ENCODE results near the gene TTC8.

The TTC8 gene

DNA sequence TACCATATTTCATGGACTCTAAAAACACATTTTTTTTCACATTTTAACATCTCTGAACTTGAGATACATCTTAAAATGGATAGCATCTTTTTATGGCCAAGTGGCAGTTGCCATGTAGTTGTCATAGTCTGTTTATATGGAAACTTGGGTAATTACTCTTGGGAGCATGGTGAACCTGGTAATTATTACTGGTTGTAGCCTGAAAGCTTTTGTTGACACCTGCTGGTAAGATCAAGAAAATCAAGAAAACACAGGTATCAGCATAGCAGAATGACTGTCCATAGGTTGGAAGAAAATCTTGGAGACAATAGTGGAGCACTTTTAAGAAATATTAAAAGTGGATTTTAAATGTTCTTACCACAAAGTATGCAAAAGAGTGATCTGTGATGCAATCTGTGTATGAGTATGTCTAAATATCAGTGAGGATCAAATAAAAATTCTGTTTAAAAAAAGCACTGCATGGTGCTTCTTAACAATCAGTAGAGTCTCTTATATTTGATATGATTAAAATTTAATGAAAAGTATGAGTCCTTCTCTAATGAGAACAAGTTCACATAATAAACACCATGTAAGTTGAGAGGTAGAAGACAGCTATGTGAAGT lies 44.2 kb downstream of the TTC8 start:
- H3K9me3 Mint-ChIP-seq (ENCODE audit: low read depth) = no peaks in the 10 kb centered on the region
- no peaks in the 10 kb centered on the region for H3K27me3 Mint-ChIP-seq
- H3K36me3 Mint-ChIP-seq = peaks cover 4% of the 10 kb centered on the region
- H3K4me3 Mint-ChIP-seq = no peak overlapping the region
- no peaks in the 10 kb centered on the region for H3K4me1 Mint-ChIP-seq (ENCODE audit: low read depth)
- no peak overlapping the region for H3K27ac Mint-ChIP-seq

DNA sequence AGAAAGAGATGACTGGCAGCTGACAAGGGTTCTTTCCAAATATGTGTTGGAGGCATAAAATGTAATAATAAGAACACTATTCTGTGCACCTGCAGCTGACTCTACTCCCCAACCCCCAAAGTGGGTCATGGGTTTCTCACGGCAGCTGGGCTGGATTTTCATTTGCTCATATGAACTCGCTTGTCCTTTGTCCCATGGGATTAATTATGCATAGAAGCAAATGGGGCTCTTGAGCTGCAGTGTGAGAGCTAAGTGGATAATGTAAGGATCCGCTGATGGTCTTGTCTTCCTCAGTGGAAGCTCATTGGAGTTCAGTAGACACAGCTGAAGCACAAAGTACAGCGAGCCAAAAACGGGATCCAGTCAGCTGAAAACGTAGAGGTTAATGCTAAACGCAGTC lies 46.3 kb downstream of the TTC8 start:
- no peak overlapping the region for H3K4me3 Mint-ChIP-seq
- no peaks in the 10 kb centered on the region for H3K27me3 Mint-ChIP-seq
- H3K36me3 Mint-ChIP-seq = peaks cover 4% of the 10 kb centered on the region
- H3K27ac Mint-ChIP-seq = no peak overlapping the region
- H3K4me1 Mint-ChIP-seq (ENCODE audit: low read depth) = no peaks in the 10 kb centered on the region
- H3K9me3 Mint-ChIP-seq (ENCODE audit: low read depth) = no peaks in the 10 kb centered on the region

DNA sequence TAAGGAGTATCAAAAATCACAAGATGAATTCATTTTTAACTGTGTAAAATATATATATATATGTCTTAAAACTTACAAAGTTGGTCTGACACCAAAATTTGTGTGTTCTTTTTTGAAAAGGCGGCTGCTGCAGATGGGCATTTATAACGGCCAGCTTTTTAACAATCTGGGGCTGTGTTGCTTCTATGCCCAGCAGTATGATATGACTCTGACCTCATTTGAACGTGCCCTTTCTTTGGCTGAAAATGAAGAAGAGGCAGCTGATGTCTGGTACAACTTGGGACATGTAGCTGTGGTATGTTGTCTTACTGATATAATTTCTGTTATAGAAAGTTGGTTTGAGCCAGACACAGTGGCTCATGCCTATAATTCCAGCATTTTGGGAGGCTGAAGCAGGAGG lies 47.0 kb downstream of the TTC8 start:
- H3K4me1 Mint-ChIP-seq (ENCODE audit: low read depth) = no peaks in the 10 kb centered on the region
- H3K27me3 Mint-ChIP-seq = no peaks in the 10 kb centered on the region
- H3K4me3 Mint-ChIP-seq = no peak overlapping the region
- no peak overlapping the region for H3K27ac Mint-ChIP-seq
- peaks cover 4% of the 10 kb centered on the region for H3K36me3 Mint-ChIP-seq
- no peaks in the 10 kb centered on the region for H3K9me3 Mint-ChIP-seq (ENCODE audit: low read depth)

DNA sequence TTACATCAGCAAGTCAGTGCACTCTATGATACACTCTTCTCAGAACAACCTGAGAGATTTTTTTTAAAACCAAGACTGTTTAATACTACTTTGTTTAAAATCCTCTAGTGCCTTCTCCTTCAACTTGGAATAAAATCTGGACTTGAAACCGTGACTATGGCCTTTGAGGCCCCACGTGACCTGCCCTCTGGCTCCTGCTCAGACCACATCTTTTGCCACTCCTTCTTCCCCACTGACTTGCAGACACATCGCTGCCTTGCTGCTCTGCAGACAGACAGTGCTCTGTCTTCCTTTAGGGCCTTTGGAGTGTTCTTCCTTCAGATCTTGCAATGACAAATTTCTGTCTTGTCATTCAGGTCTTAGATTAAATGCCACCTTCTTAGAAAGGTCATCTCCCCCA lies 48.5 kb downstream of the TTC8 start:
- no peaks in the 10 kb centered on the region for H3K27me3 Mint-ChIP-seq
- H3K9me3 Mint-ChIP-seq (ENCODE audit: low read depth) = no peaks in the 10 kb centered on the region
- no peak overlapping the region for H3K4me3 Mint-ChIP-seq
- no peak overlapping the region for H3K27ac Mint-ChIP-seq
- H3K4me1 Mint-ChIP-seq (ENCODE audit: low read depth) = peaks cover 4% of the 10 kb centered on the region
- H3K36me3 Mint-ChIP-seq = peaks cover 6% of the 10 kb centered on the region

DNA sequence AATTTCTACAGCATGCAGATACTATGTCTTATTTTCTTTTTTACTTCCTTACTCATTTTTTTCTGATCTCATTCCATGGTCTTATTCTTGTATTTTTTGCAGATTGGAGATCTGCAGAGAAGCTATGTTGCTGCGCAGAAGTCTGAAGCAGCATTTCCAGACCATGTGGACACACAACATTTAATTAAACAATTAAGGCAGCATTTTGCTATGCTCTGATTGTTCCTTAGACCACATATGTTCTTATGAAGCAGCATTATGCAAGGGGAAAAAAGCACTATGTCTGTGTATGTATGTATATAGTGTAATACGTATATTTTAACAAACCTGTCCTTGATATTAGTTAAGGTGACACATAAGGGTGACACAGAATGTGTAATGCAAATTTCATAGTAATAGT lies 52.7 kb downstream of the TTC8 start:
- H3K27ac Mint-ChIP-seq = no peak overlapping the region
- H3K4me1 Mint-ChIP-seq (ENCODE audit: low read depth) = peaks cover 4% of the 10 kb centered on the region
- no peaks in the 10 kb centered on the region for H3K27me3 Mint-ChIP-seq
- H3K4me3 Mint-ChIP-seq = no peak overlapping the region
- H3K9me3 Mint-ChIP-seq (ENCODE audit: low read depth) = peaks cover 11% of the 10 kb centered on the region
- H3K36me3 Mint-ChIP-seq = peaks cover 29% of the 10 kb centered on the region

DNA sequence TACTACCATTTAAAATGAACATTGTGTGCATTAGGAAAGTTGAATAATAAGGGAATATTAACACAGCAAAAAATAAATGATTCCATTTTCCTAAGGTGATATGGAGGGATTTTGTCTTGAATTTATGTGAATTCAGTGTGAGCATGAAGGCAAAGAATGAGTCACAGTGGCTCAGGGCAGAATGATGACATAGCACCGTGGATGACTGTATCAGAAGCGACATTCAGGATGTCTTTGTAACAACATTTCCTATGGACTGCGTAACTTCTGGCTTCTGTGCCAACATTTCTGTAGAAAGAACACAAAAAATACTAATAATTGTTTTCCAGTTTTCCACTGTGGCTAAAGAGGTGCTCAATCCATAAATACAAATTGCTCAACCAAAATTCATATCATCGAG lies 54.6 kb downstream of the TTC8 start:
- peaks cover 33% of the 10 kb centered on the region for H3K36me3 Mint-ChIP-seq
- H3K4me1 Mint-ChIP-seq (ENCODE audit: low read depth) = peaks cover 4% of the 10 kb centered on the region

DNA sequence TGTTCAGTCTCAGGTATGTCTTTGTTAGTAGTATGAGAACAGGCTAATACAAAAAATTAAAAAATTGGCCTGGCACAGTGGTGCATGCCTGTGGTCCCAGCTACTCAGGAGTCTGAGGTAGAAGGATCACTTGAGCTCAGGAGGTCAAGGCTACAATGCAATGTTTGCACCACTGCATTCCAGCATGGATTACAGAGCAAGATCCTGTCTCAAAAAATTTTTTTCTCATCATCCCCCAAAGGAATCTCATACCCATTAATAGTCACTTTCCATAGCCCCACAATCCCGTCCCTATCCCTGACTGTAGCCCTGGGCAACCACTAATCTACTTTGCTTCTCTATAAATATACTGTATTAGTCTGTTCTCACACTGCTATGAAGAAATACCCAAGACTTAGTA lies 57.8 kb downstream of the TTC8 start:
- Mint-ChIP-seq H3K9me3 (ENCODE audit: low read depth) (peaks cover 18% of the 10 kb centered on the region), H3K4me3 (no peak overlapping the region), H3K36me3 (peaks cover 33% of the 10 kb centered on the region), H3K27ac (no peak overlapping the region), H3K4me1 (ENCODE audit: low read depth) (peaks cover under 1% of the 10 kb centered on the region), H3K27me3 (peaks cover 5% of the 10 kb centered on the region)

More for the DNA sequence above, 54.6 kb downstream of the TTC8 start:
- Mint-ChIP-seq H3K27me3 (no peaks in the 10 kb centered on the region), H3K4me3 (no peak overlapping the region), H3K27ac (no peak overlapping the region), H3K9me3 (ENCODE audit: low read depth) (peaks cover 18% of the 10 kb centered on the region)

DNA sequence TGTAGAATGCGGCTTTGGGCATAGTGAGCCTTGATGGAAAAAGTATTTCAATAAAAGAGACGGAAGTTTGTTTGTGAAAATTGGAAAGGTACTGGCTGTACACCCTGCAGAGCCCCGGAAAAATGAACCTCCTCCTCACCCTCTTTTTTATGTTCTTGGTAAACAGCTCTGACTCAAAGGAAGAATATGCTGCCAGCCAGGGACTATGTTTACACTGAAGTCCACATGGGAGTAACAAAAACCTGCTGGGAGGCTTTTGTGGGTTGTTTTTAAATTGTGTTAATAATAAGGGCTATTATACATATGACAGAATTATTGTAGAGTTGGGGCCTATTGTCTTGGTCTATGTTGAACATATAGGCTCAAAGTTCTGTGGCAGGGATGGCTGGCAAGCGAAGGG lies 70.7 kb downstream of the TTC8 start:
- H3K27ac Mint-ChIP-seq = no peak overlapping the region

DNA sequence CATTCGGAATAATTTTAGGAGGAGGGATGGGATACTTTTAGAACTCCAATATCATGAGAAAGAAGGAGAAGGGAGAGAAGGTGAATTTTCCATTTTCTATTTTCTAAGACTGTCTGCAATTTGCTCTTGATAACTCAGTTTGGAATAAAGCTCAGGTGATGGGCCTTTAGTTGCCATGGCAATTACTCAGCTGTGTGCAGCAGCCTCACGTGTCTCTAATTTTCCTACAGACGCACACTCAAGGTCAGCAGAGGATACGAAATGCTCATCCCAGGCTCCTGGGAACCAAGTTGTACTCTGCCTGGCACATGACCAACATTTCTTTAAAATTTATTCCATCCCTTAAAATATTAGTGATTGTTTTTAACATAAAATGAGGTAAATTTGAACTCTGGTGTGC lies 76.7 kb downstream of the TTC8 start:
- Mint-ChIP-seq H3K27me3 (peaks cover 12% of the 10 kb centered on the region), H3K9me3 (ENCODE audit: low read depth) (no peaks in the 10 kb centered on the region), H3K36me3 (no peaks in the 10 kb centered on the region), H3K4me1 (ENCODE audit: low read depth) (no peaks in the 10 kb centered on the region), H3K4me3 (no peak overlapping the region), H3K27ac (no peak overlapping the region)

More for the DNA sequence above, 70.7 kb downstream of the TTC8 start:
- Mint-ChIP-seq H3K4me1 (ENCODE audit: low read depth) (no peaks in the 10 kb centered on the region), H3K36me3 (no peaks in the 10 kb centered on the region), H3K9me3 (ENCODE audit: low read depth) (no peaks in the 10 kb centered on the region), H3K4me3 (no peak overlapping the region), H3K27me3 (peaks cover 15% of the 10 kb centered on the region)

DNA sequence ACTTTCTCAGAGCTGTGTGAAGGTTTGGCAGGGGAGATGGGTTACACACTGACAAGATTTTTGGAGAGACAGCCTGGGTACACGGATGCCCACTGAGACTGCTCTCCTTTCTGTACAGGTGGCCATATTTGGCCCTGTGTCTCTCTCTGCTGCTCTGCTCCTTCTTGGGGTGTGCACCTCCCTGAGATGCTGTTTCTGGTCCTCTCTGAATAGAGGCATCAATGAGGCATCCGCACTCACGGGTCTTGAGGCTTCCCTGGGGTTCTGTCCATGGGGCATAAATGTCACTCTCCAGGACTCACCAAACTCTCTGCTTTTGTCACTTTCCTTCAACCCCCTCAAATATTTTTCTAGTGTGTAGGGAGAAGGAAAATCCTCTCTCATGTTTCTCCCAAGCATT lies 77.5 kb downstream of the TTC8 start:
- no peaks in the 10 kb centered on the region for H3K4me1 Mint-ChIP-seq (ENCODE audit: low read depth)
- peaks cover 12% of the 10 kb centered on the region for H3K27me3 Mint-ChIP-seq
- no peak overlapping the region for H3K4me3 Mint-ChIP-seq
- no peaks in the 10 kb centered on the region for H3K36me3 Mint-ChIP-seq
- no peak overlapping the region for H3K27ac Mint-ChIP-seq
- H3K9me3 Mint-ChIP-seq (ENCODE audit: low read depth) = peaks cover 4% of the 10 kb centered on the region

DNA sequence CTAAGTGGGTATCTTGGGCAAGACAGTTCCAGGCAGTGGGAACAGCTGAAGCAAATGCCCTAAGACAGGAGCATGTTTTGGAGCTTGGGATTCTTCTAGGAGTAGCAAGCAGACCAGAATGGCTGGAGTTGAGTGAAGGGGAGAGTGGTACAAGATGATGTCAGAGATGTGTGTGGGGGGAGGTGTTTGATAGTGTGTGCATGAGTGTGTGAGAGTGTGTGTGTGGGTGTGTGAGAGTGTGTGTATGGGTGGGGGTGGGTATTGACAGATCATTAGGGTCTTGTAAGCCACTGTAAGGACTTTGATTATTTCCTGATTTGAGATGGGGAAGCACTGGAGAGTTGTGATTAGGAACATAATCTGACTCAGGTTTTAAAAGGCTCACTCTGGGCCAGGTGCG lies 78.4 kb downstream of the TTC8 start:
- H3K27me3 Mint-ChIP-seq = peaks cover 12% of the 10 kb centered on the region

DNA sequence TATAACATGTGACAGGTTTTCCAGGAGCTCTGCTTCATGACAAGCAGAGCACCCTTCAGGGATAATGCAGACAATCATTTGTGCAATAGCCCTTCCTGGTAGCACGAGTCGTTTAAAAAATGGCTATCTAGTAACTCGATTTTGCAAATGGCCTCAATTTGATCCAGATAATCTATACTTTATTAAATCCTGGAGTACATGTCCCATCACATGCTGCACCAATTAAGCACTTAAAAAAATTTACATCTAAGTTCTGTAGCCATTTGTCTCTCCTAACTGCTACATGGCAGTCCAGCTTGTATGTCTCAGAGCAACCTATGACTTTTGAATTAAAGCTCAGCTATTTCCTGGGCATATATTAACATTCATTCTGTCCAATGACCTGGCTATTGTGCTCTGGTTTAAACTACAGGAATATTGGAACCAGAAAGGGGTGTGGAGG lies 79.8 kb downstream of the TTC8 start:
- H3K27ac Mint-ChIP-seq = no peak overlapping the region
- H3K9me3 Mint-ChIP-seq (ENCODE audit: low read depth) = peaks cover 10% of the 10 kb centered on the region
- peaks cover 3% of the 10 kb centered on the region for H3K36me3 Mint-ChIP-seq
- H3K27me3 Mint-ChIP-seq = peaks cover 15% of the 10 kb centered on the region
- no peak overlapping the region for H3K4me3 Mint-ChIP-seq
- H3K4me1 Mint-ChIP-seq (ENCODE audit: low read depth) = no peaks in the 10 kb centered on the region

More for the DNA sequence above, 78.4 kb downstream of the TTC8 start:
- H3K36me3 Mint-ChIP-seq = no peaks in the 10 kb centered on the region
- peaks cover 6% of the 10 kb centered on the region for H3K9me3 Mint-ChIP-seq (ENCODE audit: low read depth)
- no peak overlapping the region for H3K4me3 Mint-ChIP-seq
- H3K4me1 Mint-ChIP-seq (ENCODE audit: low read depth) = no peaks in the 10 kb centered on the region
- no peak overlapping the region for H3K27ac Mint-ChIP-seq

DNA sequence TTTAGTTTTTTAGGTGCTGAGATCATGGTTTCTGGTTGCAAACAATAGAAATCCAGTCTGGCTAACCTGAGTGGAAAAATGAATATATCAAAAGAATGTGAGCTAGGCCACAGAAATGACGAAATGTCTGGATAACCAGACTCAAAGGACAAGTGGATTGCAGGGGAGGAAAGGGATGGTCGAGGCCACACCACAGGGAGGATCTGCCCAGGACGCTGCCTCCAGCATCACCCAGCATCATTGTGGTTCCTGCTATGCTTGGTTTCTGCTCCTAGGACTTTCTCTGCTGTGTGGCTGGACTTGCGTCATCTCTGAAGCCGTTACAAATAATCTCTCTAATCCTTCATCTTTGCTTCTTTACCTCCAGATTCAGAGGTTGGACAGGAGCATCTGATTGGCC lies 80.4 kb downstream of the TTC8 start:
- Mint-ChIP-seq H3K4me3 (no peak overlapping the region), H3K4me1 (ENCODE audit: low read depth) (no peaks in the 10 kb centered on the region), H3K27ac (no peak overlapping the region), H3K36me3 (peaks cover 3% of the 10 kb centered on the region), H3K9me3 (ENCODE audit: low read depth) (peaks cover 10% of the 10 kb centered on the region), H3K27me3 (peaks cover 13% of the 10 kb centered on the region)

DNA sequence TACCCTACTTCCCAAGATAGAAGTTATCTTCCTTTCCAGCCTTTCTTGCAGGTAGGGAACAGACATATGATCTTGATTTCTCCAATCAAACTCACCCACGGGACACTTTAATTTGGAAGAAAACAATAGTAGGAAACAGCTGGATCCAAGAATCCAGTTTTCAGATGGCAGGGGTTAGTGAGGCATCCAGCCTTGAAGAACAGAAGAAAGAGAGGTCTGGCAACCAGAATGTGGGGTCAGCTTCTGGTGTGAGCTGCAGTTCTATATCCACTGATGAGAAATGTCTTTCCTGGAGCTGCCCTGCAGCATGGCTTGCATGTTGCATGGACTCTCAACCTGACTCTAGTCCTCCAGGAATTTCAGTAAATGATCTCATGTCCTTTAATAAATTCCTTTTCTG lies 83.8 kb downstream of the TTC8 start:
- Mint-ChIP-seq H3K4me1 (ENCODE audit: low read depth) (no peaks in the 10 kb centered on the region), H3K9me3 (ENCODE audit: low read depth) (peaks cover 10% of the 10 kb centered on the region), H3K36me3 (peaks cover 3% of the 10 kb centered on the region), H3K27ac (no peak overlapping the region), H3K27me3 (peaks cover 3% of the 10 kb centered on the region), H3K4me3 (no peak overlapping the region)

DNA sequence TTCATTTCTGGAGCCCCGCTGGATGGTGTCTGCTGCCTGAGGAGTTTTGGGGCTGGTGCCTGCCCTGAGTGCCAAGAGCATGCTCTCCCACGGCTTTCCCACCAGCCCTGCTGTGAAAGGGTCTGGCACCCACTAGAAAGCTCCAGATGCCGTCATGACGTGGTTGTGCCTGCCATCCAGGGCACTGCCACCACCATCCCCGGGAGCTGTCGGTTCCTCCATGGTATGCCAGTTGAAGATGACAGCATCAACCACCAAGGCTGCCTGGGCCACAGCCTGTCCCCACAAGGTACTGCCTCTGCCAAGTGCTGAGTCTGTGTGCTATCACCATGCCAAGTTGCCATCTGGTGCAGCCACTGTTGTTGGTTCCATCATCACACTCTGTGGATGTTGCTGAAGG lies 85.9 kb downstream of the TTC8 start:
- H3K27ac Mint-ChIP-seq = no peak overlapping the region
- H3K9me3 Mint-ChIP-seq (ENCODE audit: low read depth) = peaks cover 10% of the 10 kb centered on the region
- H3K36me3 Mint-ChIP-seq = peaks cover 3% of the 10 kb centered on the region
- H3K27me3 Mint-ChIP-seq = peaks cover 6% of the 10 kb centered on the region
- H3K4me3 Mint-ChIP-seq = no peak overlapping the region
- H3K4me1 Mint-ChIP-seq (ENCODE audit: low read depth) = no peaks in the 10 kb centered on the region

DNA sequence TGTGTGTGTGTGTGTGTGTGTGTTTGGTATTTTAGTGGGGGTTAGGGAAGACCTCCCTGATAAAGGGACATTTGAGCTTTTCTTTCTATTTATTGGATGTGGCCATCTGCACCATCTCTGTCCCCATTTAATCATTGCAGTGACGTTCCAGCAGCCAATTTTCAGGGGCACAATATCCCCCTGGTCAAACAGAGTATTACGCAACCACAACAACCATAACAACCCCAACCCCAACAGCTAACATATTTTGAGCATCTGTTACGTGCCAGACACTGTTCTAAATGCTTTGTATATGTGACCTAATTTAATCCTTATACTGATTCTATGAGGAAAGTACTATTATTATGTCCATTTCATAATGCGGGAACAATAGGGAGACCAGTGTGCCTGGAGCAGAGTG lies 87.4 kb downstream of the TTC8 start:
- Mint-ChIP-seq H3K9me3 (ENCODE audit: low read depth) (peaks cover 6% of the 10 kb centered on the region), H3K36me3 (peaks cover 3% of the 10 kb centered on the region), H3K4me1 (ENCODE audit: low read depth) (no peaks in the 10 kb centered on the region), H3K27me3 (peaks cover 7% of the 10 kb centered on the region), H3K27ac (no peak overlapping the region), H3K4me3 (no peak overlapping the region)

Measured in activated naive CD8-positive, alpha-beta T cell (primary cell).